ENCODE data around the gene CACUL1.
"Not testable (repeated sequence)": the region's sequence is repeated elsewhere in the genome, so short reads cannot be mapped to it uniquely, and the experiment has no call there.

The CACUL1 gene

DNA sequence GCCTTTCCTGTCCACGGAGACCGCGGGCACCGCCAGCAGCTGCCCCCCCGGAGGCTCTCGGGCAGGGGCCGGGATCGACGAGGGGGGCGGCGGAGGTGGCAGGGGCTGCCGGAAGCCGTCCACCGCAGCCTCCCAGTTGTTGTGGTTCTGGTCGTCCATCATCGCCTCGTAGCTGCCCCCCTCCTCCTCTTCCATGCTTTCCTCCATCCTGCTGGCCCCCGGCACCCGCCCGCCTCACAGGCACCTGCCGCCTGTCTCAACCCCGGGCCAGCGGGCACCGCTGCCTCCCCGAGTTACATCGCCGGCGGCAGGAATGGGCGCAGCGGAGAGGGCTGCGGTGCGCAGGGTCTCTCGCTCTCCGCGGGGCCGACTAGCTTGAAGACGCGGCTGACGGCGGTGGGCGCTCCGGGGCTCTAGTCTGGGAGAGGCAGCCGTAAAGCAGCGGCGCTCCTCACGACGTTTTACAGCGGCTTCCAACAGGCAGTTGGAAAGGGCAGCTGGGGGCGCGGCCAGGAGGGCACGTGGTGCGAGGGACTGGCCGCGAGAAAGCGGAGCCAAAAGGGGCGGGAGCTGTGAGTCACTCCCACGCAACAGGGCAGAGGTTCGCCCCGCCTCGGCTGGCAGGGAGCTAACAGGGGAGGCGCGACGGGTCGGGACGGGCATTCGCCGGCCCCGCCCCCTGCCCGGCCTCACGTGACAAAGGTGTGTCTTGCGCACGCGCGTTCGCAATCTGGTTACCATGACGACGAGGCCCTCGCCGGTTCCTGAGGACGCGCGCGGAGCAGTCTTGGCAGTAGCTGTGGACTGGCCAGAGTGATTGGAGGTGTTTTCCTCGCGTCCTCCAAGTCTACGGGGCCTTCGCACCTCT lies at the start of gene CACUL1:
Gene CACUL1 (minus strand): TSS at position 415 of the 868 bp plus-strand sequence. CDS start 208 bp downstream, at position 207.
- DNase-seq = peak; percentile 96 to 100 (median 100)

GRCh38 chr10:118804262-118804773 lies 49.5 kb upstream of the CACUL1 start:
- no peak for DNase-seq

- no peak for DNase-seq
These were observed 47.5 kb upstream of the CACUL1 start for GRCh38 chr10:118802126-118802793.

GRCh38 chr10:118800920-118801319 lies 46.1 kb upstream of the CACUL1 start:
- peak in 3 of 6 experiments; percentile 3 to 7 (median 4) for DNase-seq

- DNase-seq = no peak
These were observed 45.0 kb upstream of the CACUL1 start for GRCh38 chr10:118799777-118800176.

DNA sequence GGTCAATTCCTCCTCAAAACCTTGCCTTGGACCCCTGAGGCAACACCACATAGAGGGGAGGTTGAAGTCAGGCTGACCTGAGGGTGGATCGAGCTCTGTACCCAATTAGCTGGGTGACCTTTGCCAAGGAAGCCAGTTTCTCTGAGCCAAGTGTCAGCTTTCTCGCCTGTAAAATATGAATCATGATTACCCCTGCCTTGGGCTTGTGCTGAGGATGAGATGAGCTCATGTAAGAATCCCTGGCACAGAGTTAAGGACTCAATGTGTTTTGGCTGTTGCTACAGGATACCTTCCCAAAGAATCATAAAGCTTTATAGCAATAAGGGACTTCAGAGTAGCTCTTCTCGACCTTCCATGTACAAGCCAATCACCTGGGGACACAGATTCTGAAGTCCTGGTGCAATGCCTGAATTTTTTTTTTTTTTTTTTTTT lies 43.5 kb upstream of the CACUL1 start:
- no peak for DNase-seq

- not testable (repeated sequence) for DNase-seq
These were observed 40.2 kb upstream of the CACUL1 start for GRCh38 chr10:118794971-118795370.

- DNase-seq = no peak
These were observed 38.8 kb upstream of the CACUL1 start for GRCh38 chr10:118793545-118793944.

DNA sequence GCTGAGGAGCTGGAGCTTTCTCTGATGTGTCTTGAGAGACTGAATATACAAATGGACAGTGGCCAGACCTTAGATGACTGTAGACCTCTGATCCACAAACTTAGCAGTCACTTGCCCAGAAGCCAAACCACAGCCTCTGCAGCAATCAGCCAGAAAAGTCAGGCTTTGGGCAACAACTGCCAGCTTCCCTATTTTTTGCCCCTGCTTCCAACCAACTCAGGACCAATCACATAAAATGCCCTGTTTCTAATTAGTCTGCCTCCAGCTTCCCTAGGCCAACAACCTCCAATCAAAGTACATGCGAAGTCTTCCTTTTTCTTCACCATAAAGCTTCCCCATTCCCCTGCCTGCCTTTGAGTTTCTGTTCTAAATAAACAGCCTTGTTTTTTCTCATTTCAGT lies 37.8 kb upstream of the CACUL1 start:
- no peak for DNase-seq

DNA sequence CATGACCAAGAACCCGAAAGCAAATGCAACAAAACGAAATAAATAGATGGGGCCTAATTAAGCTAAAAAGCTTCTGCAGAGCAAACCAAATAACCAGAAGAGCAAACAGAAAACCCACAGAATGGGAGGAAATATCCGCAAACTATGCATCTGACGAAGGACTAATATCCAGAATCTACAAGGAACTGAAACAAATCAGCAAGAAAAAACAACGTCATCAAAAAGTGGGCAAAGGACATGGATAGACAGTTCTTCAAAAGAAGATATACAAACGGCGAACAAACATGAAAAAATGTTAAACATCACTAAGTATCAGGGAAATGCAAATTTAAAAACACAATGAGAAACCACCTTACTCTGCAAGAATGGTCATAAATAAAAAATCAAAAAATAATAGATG lies 35.3 kb upstream of the CACUL1 start:
- no peak for DNase-seq

DNA sequence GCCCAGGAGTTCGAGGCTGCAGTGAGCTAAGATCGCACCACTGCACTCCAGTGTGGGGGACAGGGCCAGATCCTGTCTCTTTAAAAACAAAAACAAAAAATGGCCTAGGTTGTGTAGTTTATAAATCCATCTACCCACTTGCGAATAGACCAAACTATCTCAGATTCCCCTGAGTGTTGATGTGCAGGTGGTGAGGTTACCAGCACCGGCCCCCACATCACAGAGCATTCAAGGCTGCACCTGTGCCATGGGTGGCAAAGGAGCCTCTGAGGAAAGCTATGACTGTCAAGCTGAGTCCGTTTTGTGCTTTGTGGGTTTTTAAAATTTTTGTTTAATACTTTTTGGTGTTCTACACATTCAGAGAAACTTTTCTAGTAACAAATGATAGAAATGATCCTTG lies 30.8 kb upstream of the CACUL1 start:
- no peak for DNase-seq

GRCh38 chr10:118783776-118784545 lies 29.2 kb upstream of the CACUL1 start:
- no peak for DNase-seq

DNA sequence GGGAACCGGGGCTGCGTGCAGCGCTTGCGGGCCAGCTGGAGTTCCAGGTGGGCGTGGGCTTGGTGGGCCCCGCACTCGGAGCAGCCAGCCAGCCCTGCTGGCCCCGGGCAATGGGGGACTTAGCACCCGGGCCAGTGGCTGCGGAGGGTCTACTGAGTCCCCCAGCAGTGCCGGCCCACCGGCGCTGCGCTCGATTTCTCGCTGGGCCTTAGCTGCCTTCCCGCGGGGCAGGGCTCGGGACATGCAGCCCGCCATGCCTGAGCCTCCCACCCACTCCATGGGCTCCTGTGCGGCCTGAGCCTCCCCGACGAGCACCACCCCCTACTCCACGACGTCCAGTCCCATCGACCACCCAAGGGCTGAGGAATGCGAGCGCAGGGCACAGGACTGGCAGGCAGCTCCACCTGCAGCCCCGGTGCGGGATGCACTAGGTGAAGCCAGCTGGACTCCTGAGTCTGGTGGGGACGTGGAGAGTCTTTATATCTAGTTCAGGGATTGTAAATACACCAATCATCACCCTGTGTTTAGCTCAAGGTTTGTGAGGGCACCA lies 28.2 kb upstream of the CACUL1 start:
- DNase-seq = not testable (repeated sequence)

DNA sequence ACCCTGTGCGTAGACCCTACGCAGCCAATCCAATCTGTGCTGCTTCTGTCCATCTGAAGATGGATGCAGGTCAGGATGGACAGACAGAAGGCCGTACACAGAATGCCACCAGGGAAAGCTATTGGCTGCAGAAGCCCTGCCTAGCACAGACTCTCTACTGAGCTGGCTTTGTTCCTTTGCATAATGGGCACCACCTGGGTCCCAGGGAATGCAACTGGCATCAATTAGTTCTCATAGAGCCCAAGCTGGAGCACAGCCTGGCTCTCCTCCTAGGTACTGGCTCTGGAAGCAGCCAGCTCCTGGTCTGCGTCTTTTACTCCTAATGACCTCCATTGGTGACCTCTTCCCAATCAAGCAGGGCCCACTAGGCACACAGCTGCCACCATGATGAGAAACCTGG lies 26.8 kb upstream of the CACUL1 start:
- DNase-seq = no peak

DNA sequence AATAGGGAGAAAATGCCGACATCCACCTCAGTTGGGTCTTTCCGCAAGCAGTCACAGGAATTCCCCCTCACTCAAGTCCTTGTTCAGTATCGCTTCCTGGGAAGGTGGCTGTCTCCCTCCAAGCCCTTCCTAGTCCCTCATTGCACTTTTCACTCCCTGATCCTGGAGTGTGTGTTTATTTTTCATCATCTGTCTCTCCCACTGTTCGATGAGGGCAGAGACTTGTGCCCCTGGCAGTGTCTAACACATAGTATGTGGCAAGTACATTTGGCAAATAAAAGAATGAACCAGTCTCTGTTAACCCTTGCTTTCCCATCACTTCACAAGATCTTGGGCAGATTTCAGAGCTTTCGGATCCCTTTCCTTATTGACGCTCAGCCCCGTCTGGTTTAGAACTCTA lies 24.0 kb upstream of the CACUL1 start:
- no peak for DNase-seq

DNA sequence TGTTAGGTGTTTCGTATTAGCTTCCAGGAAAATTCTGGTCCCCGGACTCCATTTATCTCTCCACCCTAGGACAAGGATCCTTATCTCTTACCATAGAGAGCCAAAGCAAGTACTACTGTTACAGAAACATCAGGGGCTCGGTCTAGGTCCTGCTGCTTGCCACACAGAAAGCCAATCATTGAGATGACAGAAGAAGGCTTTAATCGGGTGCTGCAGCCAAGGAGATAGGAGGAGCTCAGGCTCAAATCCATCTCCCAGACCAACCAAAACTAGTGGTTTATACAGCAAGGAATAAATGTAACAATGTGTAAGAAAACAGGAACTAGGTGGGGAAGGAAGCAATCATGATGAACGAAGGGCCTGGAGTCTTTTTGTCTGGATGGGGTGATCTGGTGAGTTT lies 22.2 kb upstream of the CACUL1 start:
- DNase-seq = no peak

GRCh38 chr10:118776033-118776432 lies 21.3 kb upstream of the CACUL1 start:
- no peak for DNase-seq

GRCh38 chr10:118775478-118775877 lies 20.7 kb upstream of the CACUL1 start:
- no peak for DNase-seq

DNA sequence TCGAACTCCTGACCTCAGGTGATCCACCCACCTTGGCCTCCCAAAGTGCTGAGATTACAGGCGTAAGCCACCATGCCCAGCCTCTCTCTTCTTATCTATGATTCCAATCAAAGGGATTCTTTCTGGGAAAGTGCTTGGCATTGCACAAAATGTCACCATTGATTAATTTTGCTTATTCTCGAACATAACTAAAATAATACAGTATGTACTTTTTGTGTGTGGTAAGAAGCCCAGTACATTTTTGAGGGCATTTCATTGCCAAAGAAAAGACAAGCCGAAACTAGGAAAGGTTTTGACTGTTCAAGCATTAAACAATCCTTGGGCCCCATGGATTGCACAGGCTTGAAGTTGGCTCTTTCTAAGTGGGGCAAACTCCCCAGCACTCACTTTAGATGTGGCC lies 18.3 kb upstream of the CACUL1 start:
- DNase-seq = no peak

DNA sequence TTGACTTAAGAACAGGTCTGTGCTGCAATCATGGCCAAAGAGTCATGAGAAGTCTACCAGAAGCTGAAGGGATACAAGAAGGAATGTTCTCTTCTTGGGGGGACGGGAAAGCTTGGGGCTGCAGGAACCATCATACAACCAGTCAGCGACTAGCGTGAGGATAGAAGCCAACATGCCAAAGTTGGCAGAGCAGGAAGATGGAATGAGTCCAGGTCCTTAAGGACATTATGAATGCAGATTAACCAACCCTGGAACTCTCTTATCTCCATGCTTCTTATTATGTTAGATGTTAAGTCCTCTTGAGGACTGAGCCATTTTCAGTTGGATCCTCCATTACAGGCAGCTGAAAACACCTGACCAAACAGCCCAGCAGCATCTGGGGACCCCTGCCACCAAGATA lies 17.2 kb upstream of the CACUL1 start:
- no peak for DNase-seq

- no peak for DNase-seq
These were observed 15.3 kb upstream of the CACUL1 start for GRCh38 chr10:118769898-118770600.

Data from stimulated activated naive CD4-positive, alpha-beta T cell (primary cell).